Measurements from ENCODE around the gene CASK. TPM values are rescaled to one million over a fixed set of nuclear protein-coding genes. Genes with fewer than 3 reads are reported as not detected.

Gene CASK
- total RNA-seq, 2 donors from 2014 or later = 22.3 to 27.4 TPM

GRCh38 chrX:41559235-41560052 is 363.9 kb downstream of the CASK start:
- no peaks in the 10 kb centered on the region for H3K4me1 ChIP-seq
- H3K9me3 ChIP-seq = no peaks in the 10 kb centered on the region
- peak in 1 of 4 donors; percentile 4 for DNase-seq
- no peak overlapping the region for H3K4me3 ChIP-seq
- WGBS, 2 donors = 62 to 72% methylated on average over 7 of the region's 7 CpGs
- H3K36me3 ChIP-seq (replicated peaks in 1 of 2; ENCODE audit: insufficient read depth in 1 of 2, low read depth in 2 of 2) = no peaks in the 10 kb centered on the region
- H3K27ac ChIP-seq = peak overlapping the region in 1 of 4 donors; percentile 50
- intact Hi-C loops (cut with DNase I) = no loop called here
- no peak for ATAC-seq
- no peaks in the 10 kb centered on the region for H3K27me3 ChIP-seq
- TF ChIP-seq, protein P1, sequence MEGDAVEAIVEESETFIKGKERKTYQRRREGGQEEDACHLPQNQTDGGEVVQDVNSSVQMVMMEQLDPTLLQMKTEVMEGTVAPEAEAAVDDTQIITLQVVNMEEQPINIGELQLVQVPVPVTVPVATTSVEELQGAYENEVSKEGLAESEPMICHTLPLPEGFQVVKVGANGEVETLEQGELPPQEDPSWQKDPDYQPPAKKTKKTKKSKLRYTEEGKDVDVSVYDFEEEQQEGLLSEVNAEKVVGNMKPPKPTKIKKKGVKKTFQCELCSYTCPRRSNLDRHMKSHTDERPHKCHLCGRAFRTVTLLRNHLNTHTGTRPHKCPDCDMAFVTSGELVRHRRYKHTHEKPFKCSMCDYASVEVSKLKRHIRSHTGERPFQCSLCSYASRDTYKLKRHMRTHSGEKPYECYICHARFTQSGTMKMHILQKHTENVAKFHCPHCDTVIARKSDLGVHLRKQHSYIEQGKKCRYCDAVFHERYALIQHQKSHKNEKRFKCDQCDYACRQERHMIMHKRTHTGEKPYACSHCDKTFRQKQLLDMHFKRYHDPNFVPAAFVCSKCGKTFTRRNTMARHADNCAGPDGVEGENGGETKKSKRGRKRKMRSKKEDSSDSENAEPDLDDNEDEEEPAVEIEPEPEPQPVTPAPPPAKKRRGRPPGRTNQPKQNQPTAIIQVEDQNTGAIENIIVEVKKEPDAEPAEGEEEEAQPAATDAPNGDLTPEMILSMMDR (IDR thresholded peaks at IDR 0.05) = no peak
- no peak for TF ChIP-seq POLR2A (IDR thresholded peaks at IDR 0.05)

- no peak overlapping the region for H3K4me3 ChIP-seq
- WGBS, 2 donors = 21 to 40% methylated on average over 2 of the region's 2 CpGs
- ATAC-seq (no peak), DNase-seq (no peak)
- TF ChIP-seq, protein P1 (IDR thresholded peaks at IDR 0.05) = peak in 5 of 7 experiments; percentile 15 to 31 (median 23)
- TF ChIP-seq POLR2A (IDR thresholded peaks at IDR 0.05) = no peak
- H3K9me3 ChIP-seq = no peaks in the 10 kb centered on the region
- H3K27ac ChIP-seq = no peak overlapping the region
- intact Hi-C loops (cut with DNase I) = no loop called here
- H3K36me3 ChIP-seq (replicated peaks in 1 of 2; ENCODE audit: insufficient read depth in 1 of 2, low read depth in 2 of 2) = no peaks in the 10 kb centered on the region
- no peaks in the 10 kb centered on the region for H3K4me1 ChIP-seq
- no peaks in the 10 kb centered on the region for H3K27me3 ChIP-seq
Observed at GRCh38 chrX:41558531-41558930, 364.8 kb downstream of the CASK start.

GRCh38 chrX:41556958-41557357 is 366.4 kb downstream of the CASK start:
- 57 to 82% methylated on average over 2 of the region's 2 CpGs for WGBS, 2 donors
- H3K27ac ChIP-seq = no peak overlapping the region
- no peak for ATAC-seq
- H3K27me3 ChIP-seq = no peaks in the 10 kb centered on the region
- H3K4me1 ChIP-seq = no peaks in the 10 kb centered on the region
- TF ChIP-seq, protein P1 (IDR thresholded peaks at IDR 0.05) = no peak
- TF ChIP-seq POLR2A (IDR thresholded peaks at IDR 0.05) = no peak
- H3K9me3 ChIP-seq = no peaks in the 10 kb centered on the region
- no peaks in the 10 kb centered on the region for H3K36me3 ChIP-seq (replicated peaks in 1 of 2; ENCODE audit: insufficient read depth in 1 of 2, low read depth in 2 of 2)
- H3K4me3 ChIP-seq = no peak overlapping the region
- DNase-seq = no peak
- intact Hi-C loops (cut with DNase I) = no loop called here

- no peaks in the 10 kb centered on the region for H3K27me3 ChIP-seq
- WGBS, 2 donors = 79 to 80% methylated on average over 6 of the region's 6 CpGs
Observed at GRCh38 chrX:41553688-41554087, 369.7 kb downstream of the CASK start.

More at GRCh38 chrX:41553688-41554087, 369.7 kb downstream of the CASK start:
- intact Hi-C loops (cut with DNase I) = no loop called here
- H3K4me3 ChIP-seq = no peak overlapping the region
- no peaks in the 10 kb centered on the region for H3K36me3 ChIP-seq (replicated peaks in 1 of 2; ENCODE audit: insufficient read depth in 1 of 2, low read depth in 2 of 2)
- H3K9me3 ChIP-seq = no peaks in the 10 kb centered on the region
- ATAC-seq (no peak), DNase-seq (no peak)
- no peaks in the 10 kb centered on the region for H3K4me1 ChIP-seq
- TF ChIP-seq, protein P1 (IDR thresholded peaks at IDR 0.05) = no peak
- TF ChIP-seq POLR2A (IDR thresholded peaks at IDR 0.05) = no peak
- H3K27ac ChIP-seq = no peak overlapping the region
